ENCODE results near the gene GCNT2. TPM values are rescaled to one million over a fixed set of nuclear protein-coding genes. Genes with fewer than 3 reads are reported as not detected.

GCNT2 gene
- total RNA-seq, 1 experiment from 2014 or later = 0.63 TPM

DNA sequence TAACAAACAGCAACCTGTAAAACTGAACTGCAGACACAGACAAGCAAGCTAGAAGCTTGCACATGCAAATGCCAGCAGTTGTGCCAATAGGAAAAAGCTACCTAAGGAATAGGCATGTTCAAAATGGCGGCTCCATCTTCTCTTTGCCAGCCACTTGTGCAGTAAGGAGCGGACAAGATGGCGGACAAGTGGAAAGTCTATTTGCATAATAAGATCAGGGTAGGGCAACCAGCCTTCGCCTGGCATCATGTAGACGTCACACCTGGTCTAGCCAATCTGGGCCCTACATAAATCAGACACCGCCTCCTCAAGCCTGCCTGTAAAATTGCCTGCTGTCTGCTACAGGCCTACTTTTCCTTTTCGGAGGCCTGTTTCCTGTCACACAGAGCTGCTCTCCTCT is 155.3 kb downstream of the GCNT2 start:
- H3K27ac Mint-ChIP-seq (ENCODE audit: low read depth, unreplicated experiment) = no peak overlapping the region
- intact Hi-C loops (cut with micrococcal nuclease) = no loop called here
- H3K27me3 Mint-ChIP-seq (ENCODE audit: insufficient read depth, unreplicated experiment) = no peaks in the 10 kb centered on the region
- no peak overlapping the region for H3K4me3 Mint-ChIP-seq (ENCODE audit: unreplicated experiment)
- CTCF ChIA-PET = interaction anchor here (0.6 to 0.7 kb wide), 2 partner anchors 11 to 20 kb away, joined by 3 read pairs; no protein-coding TSS in a partner anchor
- POLR2A ChIA-PET = no interaction called here
- no TSS peak for BruUV-seq (replicated peaks)
- H3K4me1 Mint-ChIP-seq (ENCODE audit: insufficient read depth, unreplicated experiment) = no peaks in the 10 kb centered on the region
- TF ChIP-seq, protein P1, sequence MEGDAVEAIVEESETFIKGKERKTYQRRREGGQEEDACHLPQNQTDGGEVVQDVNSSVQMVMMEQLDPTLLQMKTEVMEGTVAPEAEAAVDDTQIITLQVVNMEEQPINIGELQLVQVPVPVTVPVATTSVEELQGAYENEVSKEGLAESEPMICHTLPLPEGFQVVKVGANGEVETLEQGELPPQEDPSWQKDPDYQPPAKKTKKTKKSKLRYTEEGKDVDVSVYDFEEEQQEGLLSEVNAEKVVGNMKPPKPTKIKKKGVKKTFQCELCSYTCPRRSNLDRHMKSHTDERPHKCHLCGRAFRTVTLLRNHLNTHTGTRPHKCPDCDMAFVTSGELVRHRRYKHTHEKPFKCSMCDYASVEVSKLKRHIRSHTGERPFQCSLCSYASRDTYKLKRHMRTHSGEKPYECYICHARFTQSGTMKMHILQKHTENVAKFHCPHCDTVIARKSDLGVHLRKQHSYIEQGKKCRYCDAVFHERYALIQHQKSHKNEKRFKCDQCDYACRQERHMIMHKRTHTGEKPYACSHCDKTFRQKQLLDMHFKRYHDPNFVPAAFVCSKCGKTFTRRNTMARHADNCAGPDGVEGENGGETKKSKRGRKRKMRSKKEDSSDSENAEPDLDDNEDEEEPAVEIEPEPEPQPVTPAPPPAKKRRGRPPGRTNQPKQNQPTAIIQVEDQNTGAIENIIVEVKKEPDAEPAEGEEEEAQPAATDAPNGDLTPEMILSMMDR (IDR thresholded peaks at IDR 0.05; ENCODE audit: unreplicated experiment) = no peak
- H3K9me3 Mint-ChIP-seq (ENCODE audit: unreplicated experiment) = no peaks in the 10 kb centered on the region
- H3K36me3 Mint-ChIP-seq (ENCODE audit: insufficient read depth, unreplicated experiment) = no peaks in the 10 kb centered on the region
- no peak for DNase-seq (ENCODE audit: unreplicated experiment)

DNA sequence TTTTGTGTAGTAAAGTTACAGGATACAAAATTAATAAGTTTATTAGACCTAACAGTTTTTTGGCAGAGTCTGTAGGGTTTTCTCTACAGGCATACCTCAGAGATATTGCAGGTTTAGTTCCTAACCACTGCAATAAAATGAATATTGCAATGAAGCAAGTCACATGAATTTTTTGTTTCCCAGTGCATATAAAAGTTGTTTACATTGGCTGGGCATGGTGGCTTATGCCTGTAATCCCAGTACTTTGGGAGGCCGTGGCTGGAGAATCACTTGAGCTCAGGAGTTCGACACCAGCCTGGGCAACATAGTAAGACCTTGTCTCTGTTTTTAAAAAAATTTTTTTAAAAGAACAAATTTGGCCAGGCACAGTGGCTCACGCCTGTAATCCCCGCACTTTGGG is 157.3 kb downstream of the GCNT2 start:
- no peaks in the 10 kb centered on the region for H3K36me3 Mint-ChIP-seq (ENCODE audit: insufficient read depth, unreplicated experiment)
- intact Hi-C loops (cut with micrococcal nuclease) = no loop called here
- no peak overlapping the region for H3K4me3 Mint-ChIP-seq (ENCODE audit: unreplicated experiment)
- TF ChIP-seq, protein P1 (IDR thresholded peaks at IDR 0.05; ENCODE audit: unreplicated experiment) = no peak
- CTCF ChIA-PET = no interaction called here
- no peak overlapping the region for H3K27ac Mint-ChIP-seq (ENCODE audit: low read depth, unreplicated experiment)
- BruUV-seq (replicated peaks) = no TSS peak
- no peaks in the 10 kb centered on the region for H3K9me3 Mint-ChIP-seq (ENCODE audit: unreplicated experiment)
- no peaks in the 10 kb centered on the region for H3K27me3 Mint-ChIP-seq (ENCODE audit: insufficient read depth, unreplicated experiment)
- H3K4me1 Mint-ChIP-seq (ENCODE audit: insufficient read depth, unreplicated experiment) = no peaks in the 10 kb centered on the region
- POLR2A ChIA-PET = no interaction called here
- no peak for DNase-seq (ENCODE audit: unreplicated experiment)

Other genes with a start within 250 kb of the GCNT2 start
- gene TFAP2A, start 106.3 kb upstream of the GCNT2 start, total RNA-seq (2022) = 78.2 and 87.4 TPM in 2 replicates
- 5.0 and 6.5 TPM in 2 replicates for gene C6orf52, start 173.3 kb downstream of the GCNT2 start, total RNA-seq (2022)
- gene PAK1IP1, start 173.6 kb downstream of the GCNT2 start, total RNA-seq (2022) = 27.0 and 38.1 TPM in 2 replicates
- 159 and 160 TPM in 2 replicates for gene TMEM14C, start 201.7 kb downstream of the GCNT2 start, total RNA-seq (2022)
- 122 and 143 TPM in 2 replicates for gene TMEM14B, start 226.5 kb downstream of the GCNT2 start, total RNA-seq (2022)

Measured in MCF 10A (cell line).